Uterus (tissue), 2 donors: Measurements from ENCODE around the gene HSPA1L.

Experiments used
- CTCF ChIP-seq, 4 experiments: fragments of 200-600 bp in 2 of 4; fragments of 450-650 bp in 2 of 4; sonication (generic) in 2 of 4; IDR thresholded peaks; one replicate each; pipeline ENCODE4 v1.5.1; 2016 to 2019; ENCODE audit warnings: antibody characterized with exemption in 4 of 4, mild to moderate bottlenecking in 2 of 4, moderate library complexity in 1 of 4
- POLR2A ChIP-seq, 2 donors: fragments of 450-650 bp; IDR thresholded peaks; one replicate each; pipeline ENCODE4 v1.6.1; 2016; ENCODE audit warnings: antibody characterized with exemption in 2 of 2, mild to moderate bottlenecking in 1 of 2, moderate library complexity in 1 of 2

- TF ChIP-seq CTCF (IDR thresholded peaks at IDR 0.05) (no peak), POLR2A (IDR thresholded peaks at IDR 0.05) (no peak)
Observed at GRCh38 chr6:31799781-31800180, 15.3 kb downstream of the HSPA1L start.
